ENCODE measurements around the gene XXYLT1. TPM values are rescaled to one million over a fixed set of nuclear protein-coding genes. Genes with fewer than 3 reads are reported as not detected.

Gene XXYLT1
- total RNA-seq, 4 donors from 2014 or later: 9.8 to 14.6 (median 13.9) TPM

- H3K4me3 ChIP-seq (replicated peaks in 1 of 3): no peak overlapping the region
- no peak for DNase-seq
- H3K36me3 ChIP-seq: no peaks in the 10 kb centered on the region
- no peak overlapping the region for H3K27ac ChIP-seq
- no peak for TF ChIP-seq POLR2A (IDR thresholded peaks at IDR 0.05)
- no peak for TF ChIP-seq CTCF (IDR thresholded peaks at IDR 0.05)
- 89 to 92% methylated on average over 7 of the region's 7 CpGs for WGBS, 2 donors
- H3K4me1 ChIP-seq: peaks cover 0 to 3% of the 10 kb centered on the region in 2 donors
- intact Hi-C loops (cut with DNase I): no loop called here
- no peaks in the 10 kb centered on the region for H3K27me3 ChIP-seq
- H3K9me3 ChIP-seq: no peaks in the 10 kb centered on the region
Observed at GRCh38 chr3:195128255-195129071, 142.5 kb downstream of the XXYLT1 start.

DNA sequence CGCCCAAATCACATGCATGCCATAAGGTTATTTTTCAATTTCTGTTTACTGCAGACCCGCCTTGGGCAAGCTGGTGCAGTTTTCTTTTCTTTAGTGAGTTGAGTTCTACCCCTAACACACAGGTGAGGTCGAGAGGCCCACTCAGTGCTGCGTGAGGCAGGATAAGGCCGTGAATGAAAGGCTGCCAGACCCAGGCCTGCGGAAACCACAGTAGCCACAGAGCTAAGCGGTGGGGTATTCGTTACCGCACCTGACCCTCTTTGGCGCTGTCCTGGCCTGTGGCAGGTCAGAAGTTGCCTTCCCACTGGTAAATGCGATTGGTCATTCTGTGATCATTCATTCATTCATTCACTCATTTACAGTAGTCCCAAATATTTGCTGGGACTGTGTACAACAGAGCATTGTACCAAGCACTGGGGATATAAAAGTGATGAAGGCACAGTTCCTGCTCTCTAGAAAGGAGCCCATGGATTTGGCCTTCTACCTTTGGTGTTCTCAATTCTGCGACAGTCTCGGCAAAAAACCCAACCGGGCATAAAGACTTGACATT is 144.8 kb downstream of the XXYLT1 start:
- no peaks in the 10 kb centered on the region for H3K9me3 ChIP-seq
- 89 to 94% methylated on average over 14 of the region's 14 CpGs for WGBS, 2 donors
- peaks cover 0 to 3% of the 10 kb centered on the region in 2 donors for H3K4me1 ChIP-seq
- TF ChIP-seq CTCF (IDR thresholded peaks at IDR 0.05) (no peak), POLR2A (IDR thresholded peaks at IDR 0.05) (no peak)
- no peak overlapping the region for H3K4me3 ChIP-seq (replicated peaks in 1 of 3)
- no peaks in the 10 kb centered on the region for H3K36me3 ChIP-seq
- intact Hi-C loops (cut with DNase I): no loop called here
- H3K27me3 ChIP-seq: no peaks in the 10 kb centered on the region
- DNase-seq: no peak
- H3K27ac ChIP-seq: no peak overlapping the region

DNA sequence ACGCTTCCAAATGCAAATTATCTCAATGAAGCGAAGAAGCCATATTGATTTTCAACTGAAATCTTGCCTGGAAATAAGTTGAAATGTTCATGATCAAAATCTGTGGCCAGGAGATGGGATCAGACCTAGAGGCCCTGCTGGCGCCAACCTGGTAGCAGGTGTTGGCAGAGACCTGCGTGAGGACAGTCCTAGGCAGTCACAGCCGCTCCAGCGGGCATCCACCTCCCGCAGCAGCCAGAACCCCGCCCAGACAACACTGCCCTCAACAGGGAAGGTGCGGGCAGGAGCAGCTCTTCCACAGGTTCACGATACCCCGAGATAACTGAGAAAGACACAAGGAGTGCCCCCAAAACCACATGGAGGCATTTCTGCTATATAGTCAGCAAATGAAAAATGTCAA is 145.3 kb downstream of the XXYLT1 start:
- Histone ChIP-seq H3K27me3 (no peaks in the 10 kb centered on the region), H3K4me3 (replicated peaks in 1 of 3) (no peak overlapping the region), H3K27ac (no peak overlapping the region), H3K36me3 (no peaks in the 10 kb centered on the region), H3K9me3 (no peaks in the 10 kb centered on the region), H3K4me1 (peaks cover 0 to 3% of the 10 kb centered on the region in 2 donors)
- 95 to 99% methylated on average over 11 of the region's 11 CpGs for WGBS, 2 donors
- TF ChIP-seq POLR2A (IDR thresholded peaks at IDR 0.05) (no peak), CTCF (IDR thresholded peaks at IDR 0.05) (no peak)
- intact Hi-C loops (cut with DNase I): no loop called here
- DNase-seq: no peak

DNA sequence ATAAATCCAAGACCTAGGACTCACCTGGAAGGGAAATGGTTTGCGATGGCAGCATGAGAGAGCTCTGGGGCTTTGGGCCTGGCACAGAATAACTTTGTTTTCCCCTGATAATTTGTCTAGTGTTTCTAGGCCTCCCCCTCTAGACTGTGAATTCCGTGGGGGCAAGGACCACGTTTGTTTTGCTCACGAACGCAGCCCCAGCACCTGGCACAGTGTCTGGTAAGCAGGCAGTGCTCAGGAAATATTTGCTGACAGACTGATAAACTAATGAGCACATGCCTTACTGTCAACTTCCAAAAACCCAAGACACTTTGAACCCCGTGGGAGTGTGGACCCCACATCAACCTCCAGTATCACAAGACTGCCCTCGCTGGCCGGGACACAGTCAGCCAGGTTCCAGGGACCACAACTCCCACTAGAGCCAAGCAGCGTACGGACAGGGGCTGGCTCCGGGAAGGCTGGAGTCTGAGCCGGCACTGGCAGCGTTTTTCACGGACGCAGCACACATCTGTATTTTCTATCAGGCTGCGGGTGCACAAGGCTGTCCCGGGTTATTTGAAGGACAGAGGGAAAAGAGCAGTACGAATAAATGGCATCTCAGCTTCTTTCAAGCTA is 146.5 kb downstream of the XXYLT1 start:
- Histone ChIP-seq H3K36me3 (no peaks in the 10 kb centered on the region), H3K4me3 (replicated peaks in 1 of 3) (no peak overlapping the region), H3K27me3 (no peaks in the 10 kb centered on the region), H3K9me3 (no peaks in the 10 kb centered on the region), H3K27ac (no peak overlapping the region), H3K4me1 (peaks cover 0 to 10% of the 10 kb centered on the region in 2 donors)
- intact Hi-C loops (cut with DNase I): no loop called here
- 74 to 86% methylated on average over 17 to 18 of the region's 18 CpGs for WGBS, 2 donors
- TF ChIP-seq POLR2A (IDR thresholded peaks at IDR 0.05) (no peak), CTCF (IDR thresholded peaks at IDR 0.05) (no peak)
- no peak for DNase-seq

- H3K4me1 ChIP-seq: peaks cover 0 to 8% of the 10 kb centered on the region in 2 donors
- H3K27ac ChIP-seq: no peak overlapping the region
- intact Hi-C loops (cut with DNase I): no loop called here
- no peaks in the 10 kb centered on the region for H3K9me3 ChIP-seq
- H3K27me3 ChIP-seq: no peaks in the 10 kb centered on the region
- 85 to 92% methylated on average over 13 of the region's 13 CpGs for WGBS, 2 donors
- TF ChIP-seq POLR2A (IDR thresholded peaks at IDR 0.05): no peak
- no peak for TF ChIP-seq CTCF (IDR thresholded peaks at IDR 0.05)
- H3K36me3 ChIP-seq: no peaks in the 10 kb centered on the region
- H3K4me3 ChIP-seq (replicated peaks in 1 of 3): no peak overlapping the region
- no peak for DNase-seq
Observed at GRCh38 chr3:195123281-195123691, 147.7 kb downstream of the XXYLT1 start.
